Skin of body (tissue), 1 donor: Measurements from ENCODE around the gene DPH2. TPM values are rescaled to one million over a fixed set of nuclear protein-coding genes. Genes with fewer than 3 reads are reported as not detected.

Experiments
- total RNA-seq: library from RNA; depleted of rRNA; stranded (reverse); fragments of >200 nt; gene quantifications from one replicate; pipeline ENCODE4 v1.2.3, GENCODE V29; 2014

DPH2 gene
- total RNA-seq, 1 donor from 2014 or later, result 14.2 TPM

Other genes with a start within 250 kb of the DPH2 start
- gene ARTN, start 36.2 kb upstream of the DPH2 start, total RNA-seq, result 0.49 TPM
- 7.8 TPM for gene IPO13, start 23.1 kb upstream of the DPH2 start, total RNA-seq
- gene ATP6V0B, start 5.0 kb downstream of the DPH2 start, total RNA-seq, result 58.6 TPM
- 20.8 TPM for gene B4GALT2, start 9.2 kb downstream of the DPH2 start, total RNA-seq
- 2.0 TPM for gene CCDC24, start 21.6 kb downstream of the DPH2 start, total RNA-seq
- 3.6 TPM for gene SLC6A9, start 61.5 kb downstream of the DPH2 start, total RNA-seq
- gene KLF17, start 148.8 kb downstream of the DPH2 start, total RNA-seq, result not detected
- gene KLF18, start 171.6 kb downstream of the DPH2 start, total RNA-seq, result not detected
- gene DMAP1, start 243.5 kb downstream of the DPH2 start, total RNA-seq, result 27.1 TPM